Fibroblast of skin of left quadriceps (primary cell): Measurements from ENCODE around the gene NALCN.
"Not testable (repeated sequence)": the region's sequence is repeated elsewhere in the genome, so short reads cannot be mapped to it uniquely, and the experiment has no call there.

Source experiments
- DNase-seq, 2 experiments: peaks; one replicate each; pipeline ENCODE4 v3.0.0-alpha.2; 2013; ENCODE audit warnings: low read depth in 2 of 2

The NALCN gene

DNA sequence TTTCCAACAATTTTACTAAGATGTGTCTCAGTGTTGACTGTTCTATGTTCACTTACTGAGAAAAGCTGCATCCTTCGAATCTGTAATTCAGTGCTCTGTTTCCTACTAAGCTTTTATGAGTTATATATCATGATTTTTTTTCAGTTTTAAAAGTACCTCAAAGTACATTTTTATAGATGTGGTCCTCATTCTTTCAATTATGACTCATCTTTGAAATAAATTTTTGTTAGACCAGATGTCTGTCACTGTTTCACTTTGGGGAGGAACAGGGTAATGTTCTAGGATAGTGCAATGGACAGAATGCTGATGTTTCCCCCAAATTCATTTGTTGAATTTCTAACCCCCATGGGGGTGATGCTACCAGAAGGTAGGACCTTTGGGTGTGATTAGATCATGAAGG is 74.8 kb downstream of the NALCN start:
- peak in 1 of 2 experiments; percentile 25 for DNase-seq

DNA sequence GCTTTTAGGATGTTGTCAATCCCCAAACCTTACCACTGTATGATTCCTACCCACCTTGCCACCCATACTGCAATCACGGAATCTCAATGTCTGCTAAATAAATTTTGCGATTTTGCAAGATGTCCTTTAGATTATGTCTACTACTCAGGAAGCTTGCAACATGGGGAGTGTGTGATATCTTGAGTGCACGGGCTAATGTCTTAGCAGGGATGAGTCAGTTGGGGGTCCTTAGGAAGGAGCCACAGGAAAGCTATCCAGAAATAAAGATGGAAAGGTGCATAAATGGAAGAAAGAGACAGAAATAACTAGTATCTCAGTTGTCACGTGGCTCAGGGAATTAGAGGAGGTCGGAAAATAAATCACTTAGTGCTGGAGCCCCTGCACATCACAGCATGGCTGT is 77.1 kb downstream of the NALCN start:
- no peak for DNase-seq

DNA sequence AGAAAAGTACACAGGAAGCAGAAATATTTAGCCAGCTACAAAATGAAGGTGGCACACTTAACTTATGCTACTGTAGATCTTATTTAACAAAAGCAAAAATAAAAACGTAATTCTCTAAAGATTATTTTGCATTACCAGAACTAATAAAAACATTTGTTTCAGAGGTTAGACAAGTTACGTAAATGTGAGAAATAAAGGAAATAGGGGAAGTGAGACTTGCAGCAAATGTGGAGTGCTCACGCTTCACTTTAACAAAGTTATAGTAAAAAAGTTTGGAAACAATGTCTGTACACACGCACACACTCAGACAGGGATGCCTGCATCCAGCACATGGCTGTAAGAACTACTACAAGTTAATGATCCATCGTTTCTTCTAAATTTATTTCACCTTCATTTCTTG is 83.7 kb downstream of the NALCN start:
- no peak for DNase-seq

DNA sequence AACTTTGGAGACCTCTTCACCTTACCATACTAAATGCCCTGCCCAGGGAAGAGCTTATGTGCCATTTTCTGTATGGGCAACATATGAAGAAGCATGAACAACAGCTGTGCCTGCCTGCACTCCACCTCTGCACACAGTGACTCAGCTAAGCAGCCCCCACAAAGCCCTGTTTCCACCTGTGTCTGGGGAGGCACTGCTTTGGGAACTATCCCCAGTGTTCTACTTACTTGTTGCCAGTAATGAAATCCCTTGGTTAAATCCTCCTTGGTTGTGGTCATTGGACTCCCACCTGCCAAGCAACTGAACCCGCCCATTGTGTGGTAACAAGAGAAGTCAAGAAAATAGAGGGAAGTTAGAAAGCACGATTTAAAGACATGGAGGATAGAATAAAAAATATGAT is 84.6 kb downstream of the NALCN start:
- no peak for DNase-seq

DNA sequence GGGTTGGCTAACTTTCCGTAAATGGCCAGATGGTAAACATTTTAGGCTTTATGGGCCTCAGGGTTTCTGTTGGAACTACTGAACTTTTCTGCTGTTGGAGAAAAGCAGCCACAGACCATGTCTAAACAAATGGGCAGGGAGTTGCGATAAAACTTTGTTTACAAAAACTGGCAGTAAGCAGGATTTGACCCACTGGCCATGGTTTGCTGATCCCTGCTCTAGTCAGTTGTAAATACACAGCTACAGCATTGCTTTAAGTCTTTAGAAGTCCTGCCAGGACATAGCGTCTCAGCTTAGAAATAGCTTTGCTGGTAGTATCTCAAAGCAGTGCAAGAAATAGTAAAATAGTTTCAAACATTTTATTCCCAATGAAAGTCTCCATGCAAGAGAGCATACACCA is 88.4 kb downstream of the NALCN start:
- DNase-seq: no peak

DNA sequence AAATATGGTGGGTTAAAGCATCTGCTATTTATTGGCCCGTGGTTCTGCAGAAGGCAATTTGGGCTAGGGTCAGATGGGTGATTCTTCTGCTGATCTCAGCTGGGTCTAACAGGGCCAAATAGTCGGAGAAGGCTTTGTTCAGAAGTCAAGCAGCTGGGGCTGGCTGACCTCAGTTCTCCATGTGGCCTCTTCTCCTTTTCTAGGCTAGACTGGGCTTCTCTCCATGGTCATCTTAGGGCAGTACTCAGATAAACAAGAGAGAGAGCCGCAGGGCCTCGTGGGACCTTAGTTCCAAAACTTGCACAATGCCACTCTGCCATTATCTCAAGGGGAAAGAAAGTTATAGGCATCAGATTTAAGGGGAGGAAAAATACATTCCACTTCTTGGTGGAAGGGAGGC is 89.6 kb downstream of the NALCN start:
- no peak for DNase-seq

DNA sequence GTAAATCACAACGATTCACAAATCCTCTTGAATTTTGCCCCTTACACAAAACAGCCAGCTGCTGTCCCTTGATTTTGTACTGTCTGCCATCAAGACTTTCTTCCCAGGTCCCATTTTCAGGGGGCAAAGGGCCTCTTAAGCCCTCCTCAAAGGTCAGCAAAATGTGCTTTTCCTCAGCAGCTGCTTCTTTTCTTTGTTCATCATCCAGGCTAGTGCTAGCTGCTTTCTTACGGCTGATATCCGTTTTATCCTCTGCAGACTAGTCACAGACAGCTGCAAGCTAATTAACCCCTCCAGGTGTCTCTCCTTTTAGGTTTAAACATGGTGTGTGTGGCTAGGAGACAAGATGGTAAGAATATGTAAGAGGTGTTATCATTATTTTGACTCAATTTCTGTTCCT is 90.9 kb downstream of the NALCN start:
- no peak for DNase-seq

DNA sequence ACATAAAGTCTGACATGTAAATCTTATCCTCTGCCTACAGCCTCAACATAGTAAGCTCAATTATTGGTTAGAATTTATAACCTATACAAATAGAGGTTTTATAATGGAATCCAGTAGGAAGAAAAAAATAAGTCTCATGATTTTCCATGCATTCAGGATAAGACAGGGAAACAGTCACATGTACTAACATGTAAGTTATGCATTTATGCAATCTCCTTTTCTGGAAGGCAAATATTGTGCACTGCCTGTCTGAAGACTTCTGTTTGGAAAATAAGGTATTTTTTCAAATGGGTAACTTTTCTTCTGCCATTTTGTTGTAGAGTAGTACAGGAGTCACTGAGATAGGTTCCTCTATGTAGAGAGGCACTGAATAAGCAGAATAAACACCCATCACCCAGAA is 92.7 kb downstream of the NALCN start:
- DNase-seq: no peak

DNA sequence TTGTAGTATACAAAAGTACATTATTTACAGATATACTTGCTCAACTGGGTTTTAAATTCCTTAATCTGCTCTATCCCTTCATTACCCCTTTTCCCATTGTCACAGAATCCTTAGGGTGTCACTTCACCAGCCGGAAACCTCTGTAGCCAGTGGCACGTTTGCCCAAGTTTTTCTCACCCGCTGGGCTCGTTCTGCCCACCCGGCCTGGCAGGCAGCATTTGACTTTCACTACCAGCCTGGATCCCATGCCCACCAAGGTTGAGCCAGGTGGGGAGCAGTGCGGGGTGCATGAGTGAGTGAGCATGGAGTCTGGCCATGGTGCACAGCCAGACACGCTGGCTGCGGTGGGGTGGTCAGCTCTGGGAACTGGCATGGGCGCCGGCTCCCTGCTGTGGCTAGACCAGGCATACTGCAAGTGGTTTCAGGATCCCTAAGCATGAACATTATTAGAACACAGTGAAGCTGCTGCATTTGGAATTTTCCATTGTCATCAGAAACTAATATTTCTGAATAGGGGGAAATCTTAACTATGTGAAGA is 98.3 kb downstream of the NALCN start:
- no peak for DNase-seq

DNA sequence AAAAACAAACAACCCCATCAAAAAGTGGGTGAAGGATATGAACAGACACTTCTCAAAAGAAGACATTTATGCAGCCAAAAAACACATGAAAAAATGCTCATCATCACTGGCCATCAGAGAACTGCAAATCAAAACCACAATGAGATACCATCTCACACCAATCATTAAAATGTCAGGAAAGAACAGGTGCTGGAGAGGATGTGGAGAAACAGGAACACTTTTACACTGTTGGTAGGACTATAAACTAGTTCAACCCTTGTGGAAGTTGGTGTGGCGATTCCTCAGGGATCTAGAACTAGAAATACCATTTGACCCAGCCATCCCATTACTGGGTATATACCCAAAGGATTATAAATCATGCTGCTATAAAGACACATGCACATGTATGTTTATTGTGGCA is 102.8 kb downstream of the NALCN start:
- DNase-seq: not testable (repeated sequence)

DNA sequence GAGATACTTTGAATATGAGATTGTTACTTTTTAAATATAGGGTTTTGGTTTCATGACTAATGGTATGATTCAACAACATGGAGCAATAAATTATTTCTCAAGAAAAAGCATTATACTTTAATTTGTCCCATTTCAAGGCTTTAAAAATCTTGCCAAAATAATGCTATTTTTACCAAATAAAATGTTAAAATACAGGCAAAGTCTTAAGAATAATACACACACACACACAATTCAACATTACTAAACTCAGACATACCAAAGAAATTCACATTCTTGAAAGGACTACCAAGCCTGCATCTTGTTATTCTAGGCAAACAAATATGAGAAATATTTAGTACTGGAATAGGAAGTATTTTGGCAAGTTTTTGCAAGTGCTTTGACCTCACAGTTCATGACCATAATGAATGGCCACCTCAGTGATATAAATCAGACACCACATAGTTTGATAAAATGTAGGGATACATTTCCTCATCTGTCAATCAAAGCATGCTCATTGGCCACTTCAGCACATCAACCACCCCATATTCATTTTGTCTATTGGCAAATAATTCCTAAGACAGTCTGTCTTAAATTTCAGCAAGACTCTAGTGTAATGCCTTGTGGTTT is 107.2 kb downstream of the NALCN start:
- DNase-seq: peak; percentile 77 to 79

DNA sequence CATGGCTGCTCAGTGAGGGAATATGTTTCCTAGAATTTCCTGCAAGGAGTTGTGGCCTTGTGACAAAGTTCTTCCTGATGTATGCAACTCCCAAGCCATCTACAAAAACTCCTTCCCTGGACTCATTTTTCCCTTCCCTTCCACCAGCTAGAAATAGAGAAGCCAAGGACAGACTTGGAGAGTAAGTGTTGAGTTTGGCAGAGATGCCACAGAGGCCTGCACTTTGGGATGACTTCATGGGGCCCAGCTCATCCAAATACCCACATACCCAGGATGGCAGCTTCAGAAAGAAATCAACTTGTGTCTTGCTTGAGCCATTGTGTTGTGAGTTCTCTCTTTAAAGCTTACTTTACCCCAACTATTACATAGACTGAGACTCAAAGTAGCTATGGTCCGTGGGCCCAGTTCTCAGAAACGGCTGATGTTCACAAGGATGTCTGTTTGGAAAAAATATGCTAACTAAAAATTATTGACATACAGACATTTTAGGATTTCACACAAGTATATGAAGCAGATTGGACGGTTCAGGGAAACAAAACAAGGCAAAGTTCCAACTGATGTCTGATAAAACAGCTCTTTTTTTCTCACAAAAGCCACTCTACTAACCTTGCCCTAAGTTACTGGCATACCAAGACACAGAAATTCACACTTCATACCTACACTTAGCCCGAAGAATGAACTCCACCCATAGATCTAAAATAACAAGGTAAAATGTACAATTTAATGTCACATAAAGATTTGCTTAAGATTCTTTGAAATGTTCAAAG is 107.9 kb downstream of the NALCN start:
- DNase-seq: no peak

DNA sequence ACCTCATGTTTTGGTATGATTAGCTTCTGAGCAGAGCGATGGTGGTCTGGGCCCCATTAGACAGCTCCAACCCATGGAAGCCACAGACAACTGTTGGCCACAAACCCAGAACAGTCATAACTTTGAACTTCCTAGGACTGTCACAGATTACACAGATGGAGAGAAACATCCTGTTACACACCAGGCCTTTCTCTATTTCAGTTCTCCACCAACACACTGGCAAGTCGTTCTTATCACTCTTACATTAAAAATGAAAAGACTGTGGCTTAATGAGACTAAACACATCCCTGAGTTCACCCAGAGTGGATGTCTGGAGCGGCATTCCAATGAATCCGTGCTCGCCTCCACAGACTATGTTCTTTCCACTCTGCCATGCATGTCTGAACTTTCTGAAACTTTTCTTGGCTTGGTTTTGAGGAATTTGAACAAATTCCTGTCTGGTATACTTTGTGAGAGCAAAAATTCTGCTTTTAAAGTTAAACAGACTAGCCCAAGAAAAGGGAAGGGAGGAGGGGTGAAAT is 109.1 kb downstream of the NALCN start:
- DNase-seq: peak; percentile 75 to 76

DNA sequence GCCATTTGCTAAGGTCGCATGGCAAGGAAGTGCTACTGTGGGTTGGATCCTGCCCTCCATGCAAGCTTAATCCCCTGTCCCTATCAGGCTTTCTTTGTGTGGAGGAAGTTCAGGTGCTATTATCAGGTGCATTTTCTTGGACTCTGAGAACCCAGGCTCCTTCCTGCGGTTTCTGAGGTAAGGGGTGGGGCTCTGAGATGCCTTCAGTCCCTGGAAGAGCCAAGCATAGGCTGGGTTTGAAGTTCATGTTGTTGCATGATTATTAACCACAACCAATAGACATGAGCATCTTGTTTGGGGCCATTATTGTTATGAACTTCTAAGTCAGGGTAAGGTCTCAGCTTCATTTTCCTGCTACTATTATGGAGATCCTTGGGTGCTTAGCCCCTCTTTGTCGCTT is 109.5 kb downstream of the NALCN start:
- no peak for DNase-seq

DNA sequence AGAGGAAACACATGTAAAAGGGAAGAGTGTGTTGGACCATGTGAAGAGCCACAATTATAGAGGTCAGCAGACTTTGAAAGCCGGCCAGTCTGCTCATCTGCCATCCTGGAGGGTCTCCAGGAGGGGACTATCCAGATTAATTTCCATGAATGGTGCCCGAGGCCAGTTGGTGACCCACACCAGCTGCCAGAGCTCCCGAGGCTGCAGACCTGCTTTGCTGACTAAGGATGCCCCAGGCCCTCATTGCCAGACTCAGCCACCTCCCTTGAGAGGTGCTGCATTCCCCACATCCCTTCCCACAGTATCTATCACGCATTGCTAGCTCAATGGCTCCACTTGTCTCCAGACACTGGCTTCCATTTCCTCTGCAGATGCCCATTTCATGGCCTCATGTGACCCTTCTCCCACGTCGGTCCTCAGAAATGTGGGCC is 110.3 kb downstream of the NALCN start:
- DNase-seq: no peak

DNA sequence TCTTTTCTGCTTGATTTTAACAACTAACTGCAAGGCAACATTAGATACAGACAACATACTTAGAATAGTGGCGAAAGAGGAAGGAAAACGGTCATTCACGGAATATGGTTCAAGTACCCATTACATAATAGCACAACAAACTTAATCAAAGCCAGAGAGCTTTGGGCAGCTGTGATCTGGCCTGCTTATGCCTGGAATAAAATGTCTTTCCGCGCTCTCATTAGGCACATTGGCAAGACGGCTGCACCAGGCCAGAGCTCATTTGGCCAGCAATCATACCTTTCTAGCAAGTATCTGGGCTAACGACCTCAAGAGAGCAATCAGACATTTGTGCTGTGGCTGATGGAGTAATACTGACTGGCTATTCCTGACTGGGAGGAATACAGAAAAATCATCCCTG is 112.8 kb downstream of the NALCN start:
- no peak for DNase-seq

DNA sequence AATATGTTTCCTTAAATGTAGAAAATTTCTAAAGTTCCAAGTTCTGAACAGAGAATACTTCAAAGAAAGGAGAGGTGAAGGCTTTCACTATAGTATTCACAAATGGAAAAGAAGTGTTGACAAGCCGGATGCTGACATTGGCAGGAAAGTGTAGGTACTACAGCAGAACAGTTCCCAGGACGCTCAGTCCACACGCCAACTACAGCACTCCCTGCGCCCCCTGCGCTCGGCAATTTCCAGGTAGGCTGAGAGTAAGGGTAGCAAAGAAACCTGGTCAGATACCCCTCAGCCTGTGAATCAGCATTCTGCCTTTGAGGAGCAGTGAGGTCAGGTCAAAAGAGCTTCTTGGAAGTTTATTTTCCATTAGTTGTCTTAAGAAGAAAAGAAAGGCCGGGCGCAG is 115.3 kb downstream of the NALCN start:
- DNase-seq: no peak

DNA sequence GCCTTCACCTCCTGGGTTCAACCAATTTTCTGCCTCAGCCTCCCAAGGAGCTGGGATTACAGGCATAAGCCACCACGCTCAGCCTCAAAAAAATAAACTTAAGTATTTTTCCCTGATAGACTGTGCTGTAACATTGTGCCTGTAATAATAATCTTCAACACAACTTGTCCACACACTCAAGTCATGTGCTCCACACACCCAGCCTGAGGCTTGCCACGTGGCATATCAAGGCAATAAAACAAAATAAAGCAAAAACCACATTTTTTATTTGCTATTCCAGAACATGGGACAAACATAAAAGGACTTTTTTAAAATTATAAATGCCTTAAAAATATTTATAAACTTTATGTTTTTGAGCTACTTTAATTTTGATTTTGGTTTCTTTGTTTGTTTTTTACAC is 115.8 kb downstream of the NALCN start:
- DNase-seq: no peak

DNA sequence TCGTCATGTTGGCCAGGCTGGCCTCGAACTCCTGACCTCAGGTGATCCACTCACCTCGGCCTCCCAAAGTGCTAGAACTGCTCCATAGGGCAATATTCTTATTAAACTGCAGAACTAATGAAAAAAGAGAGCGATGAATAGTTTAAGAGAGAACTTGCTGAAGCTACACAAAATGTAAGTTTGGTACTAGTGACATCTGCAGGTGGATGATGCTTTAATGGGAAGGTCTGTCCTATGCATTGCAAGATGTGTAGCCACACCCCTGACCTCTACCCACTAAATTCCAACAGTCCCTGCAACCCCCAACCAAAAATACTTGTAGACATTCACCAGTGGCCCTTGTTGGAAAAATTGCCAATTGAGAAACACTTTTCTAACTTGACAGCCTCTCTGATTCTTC is 117.8 kb downstream of the NALCN start:
- no peak for DNase-seq

DNA sequence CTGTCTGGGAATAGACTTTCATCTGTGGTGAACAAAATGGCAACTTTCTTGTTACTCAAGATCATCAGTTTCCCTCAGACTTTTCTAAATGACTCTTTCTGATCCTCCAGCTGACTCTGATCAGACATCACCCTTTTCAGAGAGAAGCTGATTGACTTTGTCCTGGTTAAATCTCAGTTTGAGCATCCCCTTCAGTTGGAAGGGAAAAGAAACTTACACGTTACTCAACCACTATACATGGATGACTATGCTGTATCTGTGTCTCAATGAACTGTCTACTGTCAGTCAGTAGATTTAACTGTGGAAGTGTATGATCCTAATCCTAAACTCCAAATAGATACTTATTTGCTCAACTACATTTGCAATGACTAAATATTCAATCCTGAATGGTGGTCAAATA is 118.5 kb downstream of the NALCN start:
- no peak for DNase-seq

DNA sequence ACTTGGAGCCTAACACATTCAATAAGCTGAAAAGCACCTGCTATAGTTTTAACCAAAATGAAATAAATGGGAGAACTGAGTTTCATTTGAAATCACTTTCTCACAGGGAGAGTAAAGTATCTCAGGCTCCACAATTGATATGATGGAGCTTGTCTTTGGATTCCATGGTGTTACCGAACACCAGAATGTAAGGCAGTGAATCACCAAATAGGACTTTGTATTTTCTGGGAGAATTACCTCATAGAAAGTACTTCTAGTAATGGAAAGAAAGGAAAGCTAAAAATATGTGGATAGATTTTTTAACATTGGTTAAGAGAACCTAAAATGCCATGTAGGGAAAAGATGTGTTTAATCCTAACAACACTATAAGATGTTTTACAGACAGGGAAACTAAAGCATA is 123.6 kb downstream of the NALCN start:
- DNase-seq: no peak

DNA sequence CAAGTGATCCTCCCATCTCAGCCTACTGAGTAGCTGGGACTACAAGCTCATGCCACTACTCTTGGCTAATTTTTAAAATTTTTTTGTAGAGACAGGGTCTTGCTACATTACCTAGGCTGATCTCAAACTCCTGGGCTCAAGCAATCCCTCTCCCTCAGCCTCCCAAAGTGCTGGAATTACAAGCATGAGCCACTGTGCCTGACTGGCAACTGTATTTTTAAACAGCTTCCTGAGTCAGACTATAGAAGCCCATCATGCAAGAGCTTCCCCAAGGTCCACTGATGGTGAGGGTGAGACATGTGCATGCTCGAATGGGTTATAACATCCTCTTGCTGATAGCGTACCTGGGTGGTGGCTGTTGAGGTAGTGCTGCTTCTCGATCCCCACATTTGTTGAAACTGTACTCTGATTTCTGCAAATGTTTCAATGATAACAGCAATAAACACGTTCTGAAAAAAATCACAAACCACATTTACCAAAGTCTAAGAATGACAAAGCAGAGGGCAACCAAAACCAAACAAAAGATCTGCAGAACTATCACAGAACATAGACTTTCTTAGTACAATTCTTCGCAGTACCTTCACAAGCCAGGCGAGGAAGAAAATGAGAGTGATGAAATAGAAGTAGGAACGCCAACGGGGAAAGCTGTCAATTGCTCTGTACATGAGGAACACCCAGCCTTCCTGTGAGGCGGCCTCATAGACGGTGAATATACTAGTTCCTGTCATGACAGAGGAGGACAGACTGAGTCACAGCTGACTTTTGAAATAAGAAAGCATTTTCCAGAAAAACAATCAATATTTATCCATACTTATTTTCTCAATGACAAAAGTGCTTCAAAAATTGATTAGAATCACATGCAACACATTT is 124.4 kb downstream of the NALCN start:
- no peak for DNase-seq
